GM23338 (cell line): ENCODE data around the gene KIFBP. TPM values are rescaled to one million over a fixed set of nuclear protein-coding genes. Genes with fewer than 3 reads are reported as not detected.

Source experiments
- ATAC-seq: fragments of 200-7000 bp; cut with Tn5 transposase; 3 replicates; pipeline ENCODE4 v1.9.1; 2020
- DNase-seq: peaks from one replicate; pipeline ENCODE4 v3.0.0-alpha.2; 2015; ENCODE audit warnings: low spot score
- H2AFZ ChIP-seq: fragments of 200-600 bp; sonication (generic); 2 replicates; pipeline ENCODE4 v1.8.0; 2016; ENCODE audit warnings: antibody characterized with exemption, mild to moderate bottlenecking, moderate library complexity
- H3F3A ChIP-seq: fragments of 200-600 bp; sonication (generic); replicated peaks from 2 replicates; pipeline ENCODE4 v1.8.0; 2017; ENCODE audit warnings: antibody characterized with exemption, mixed run types, low read depth
- H3K27ac ChIP-seq: fragments of 200-600 bp; sonication (generic); 2 replicates; pipeline ENCODE4 v1.6.1; 2016; ENCODE audit warnings: low read depth
- H3K27me3 ChIP-seq: fragments of 200-600 bp; sonication (generic); 2 replicates; pipeline ENCODE4 v1.8.0; 2016; ENCODE audit warnings: mild to moderate bottlenecking, mixed run types, moderate library complexity; ENCODE audit not compliant: insufficient read depth
- H3K36me3 ChIP-seq: fragments of 200-600 bp; sonication (generic); 2 replicates; pipeline ENCODE4 v1.8.0; 2016; ENCODE audit warnings: mild to moderate bottlenecking; ENCODE audit not compliant: insufficient read depth
- H3K4me1 ChIP-seq: fragments of 200-600 bp; sonication (generic); 2 replicates; pipeline ENCODE4 v1.8.0; 2016; ENCODE audit warnings: mild to moderate bottlenecking, moderate library complexity; ENCODE audit not compliant: insufficient read depth
- H3K4me2 ChIP-seq: fragments of 200-600 bp; sonication (generic); 2 replicates; pipeline ENCODE4 v1.7.1; 2017; ENCODE audit warnings: mixed run types
- H3K4me3 ChIP-seq: fragments of 200-600 bp; sonication (generic); 2 replicates; pipeline ENCODE4 v1.6.1; 2016; ENCODE audit warnings: mixed run types
- H3K79me2 ChIP-seq: fragments of 200-600 bp; sonication (generic); replicated peaks from 2 replicates; pipeline ENCODE4 v1.8.0; 2017; ENCODE audit warnings: mild to moderate bottlenecking; ENCODE audit not compliant: insufficient read depth
- H3K9me2 ChIP-seq: fragments of 200-600 bp; sonication (generic); 2 replicates; pipeline ENCODE4 v1.8.0; 2017; ENCODE audit not compliant: insufficient read depth
- H4K20me1 ChIP-seq: fragments of 200-600 bp; sonication (generic); replicated peaks from 2 replicates; pipeline ENCODE4 v1.8.0; 2017; ENCODE audit warnings: mild to moderate bottlenecking; ENCODE audit not compliant: insufficient read depth
- H3K27ac Mint-ChIP-seq: 2 replicates; pipeline ENCODE4 v1.8.0; 2020; ENCODE audit warnings: inconsistent platforms, mild to moderate bottlenecking, moderate library complexity, mixed read lengths
- H3K27me3 Mint-ChIP-seq: 3 replicates; pipeline ENCODE4 v1.8.0; 2022; ENCODE audit warnings: low read depth, mild to moderate bottlenecking, moderate library complexity, mixed read lengths, inconsistent platforms; ENCODE audit not compliant: insufficient read depth, poor library complexity
- H3K36me3 Mint-ChIP-seq: 3 replicates; pipeline ENCODE4 v1.8.0; 2021; ENCODE audit warnings: low read depth, mild to moderate bottlenecking, inconsistent platforms, moderate library complexity, mixed read lengths
- H3K4me1 Mint-ChIP-seq: 3 replicates; pipeline ENCODE4 v1.8.0; 2020; ENCODE audit warnings: mild to moderate bottlenecking, inconsistent platforms, mixed read lengths
- H3K4me3 Mint-ChIP-seq: 3 replicates; pipeline ENCODE4 v1.8.0; 2021; ENCODE audit warnings: moderate library complexity, mild to moderate bottlenecking, inconsistent platforms, mixed read lengths
- H3K9me3 Mint-ChIP-seq: 3 replicates; pipeline ENCODE4 v1.8.0; 2020; ENCODE audit warnings: moderate library complexity, mild to moderate bottlenecking, inconsistent platforms, mixed read lengths
- CREB1 ChIP-seq: fragments of 250-450 bp; sonication (Bioruptor Pico); IDR thresholded peaks from 2 replicates; pipeline ENCODE4 v1.5.0; 2020; ENCODE audit warnings: low read depth, mild to moderate bottlenecking, moderate library complexity
- EZH2 ChIP-seq: fragments of 200-600 bp; sonication (generic); IDR thresholded peaks from one replicate; pipeline ENCODE4 v1.8.0; 2017; ENCODE audit warnings: antibody characterized with exemption, mild to moderate bottlenecking, low read depth; ENCODE audit not compliant: unreplicated experiment
- EZH2phosphoT487 ChIP-seq: fragments of 200-600 bp; sonication (generic); IDR thresholded peaks from one replicate; pipeline ENCODE4 v1.8.1; 2018; ENCODE audit warnings: antibody characterized with exemption; ENCODE audit not compliant: unreplicated experiment
- JUNB ChIP-seq: IDR thresholded peaks from one replicate; pipeline ENCODE4 v1.6.1; 2016; ENCODE audit warnings: antibody characterized with exemption; ENCODE audit not compliant: unreplicated experiment
- NANOG ChIP-seq: IDR thresholded peaks from 2 replicates; pipeline ENCODE4 v1.6.1; 2016; ENCODE audit warnings: antibody characterized with exemption, borderline replicate concordance
- POLR2AphosphoS5 ChIP-seq: IDR thresholded peaks from 2 replicates; pipeline ENCODE4 v1.6.1; 2016; ENCODE audit warnings: antibody characterized with exemption, low read depth
- STAT1 ChIP-seq: IDR thresholded peaks from one replicate; pipeline ENCODE4 v1.6.1; 2016; ENCODE audit warnings: antibody characterized with exemption; ENCODE audit not compliant: unreplicated experiment
- ZNF114 ChIP-seq: fragments of 250-450 bp; sonication (Bioruptor Pico); IDR thresholded peaks from 2 replicates; pipeline ENCODE4 v1.5.0; 2020; ENCODE audit warnings: mild to moderate bottlenecking, moderate library complexity
- ZNF331 ChIP-seq: fragments of 250-450 bp; sonication (Bioruptor Pico); IDR thresholded peaks from 2 replicates; pipeline ENCODE4 v1.5.0; 2020; ENCODE audit warnings: low read depth, mild to moderate bottlenecking, moderate library complexity
- polyA plus RNA-seq: library from polyadenylated mRNA; unstranded; fragments of >200 nt; fragmentation: Nextera tagmentation; extraction: Ambion mirVana; gene quantifications from 2 replicates; pipeline ENCODE4 v1.2.1, GENCODE V29; 2016
- total RNA-seq: library from RNA; depleted of rRNA; stranded (reverse); fragments of >200 nt; shearing (Covaris generic); gene quantifications from 2 replicates; pipeline ENCODE4 v1.2.3, GENCODE V29; 2014
- TF ChIP-seq, protein P1 (sequence below): IDR thresholded peaks from one replicate; pipeline ENCODE4 v1.6.1; 2018; ENCODE audit warnings: antibody characterized with exemption; ENCODE audit not compliant: unreplicated experiment
- TF ChIP-seq, protein P2 (sequence below): IDR thresholded peaks from 2 replicates; pipeline ENCODE4 v1.6.1; 2016; ENCODE audit warnings: antibody characterized with exemption
- TF ChIP-seq, protein P3 (sequence below): fragments of 250-450 bp; sonication (Bioruptor Pico); IDR thresholded peaks from 2 replicates; pipeline ENCODE4 v1.5.0; 2020; ENCODE audit warnings: mild to moderate bottlenecking, moderate library complexity
- TF ChIP-seq, protein P4 (sequence below), 2 experiments: fragments of 200-600 bp in 1 of 2; sonication (generic) in 1 of 2; conservative IDR thresholded peaks; 2 replicates each; pipeline versions ENCODE4 v1.5.1 to v1.6.1; 2016 to 2017; ENCODE audit warnings: antibody characterized with exemption in 2 of 2, low read depth in 2 of 2, mild to moderate bottlenecking in 2 of 2, moderate library complexity in 1 of 2

The KIFBP gene
- total and polyA plus RNA-seq, 2 experiments from 2014 or later = 24.5 to 39.8 TPM

DNA sequence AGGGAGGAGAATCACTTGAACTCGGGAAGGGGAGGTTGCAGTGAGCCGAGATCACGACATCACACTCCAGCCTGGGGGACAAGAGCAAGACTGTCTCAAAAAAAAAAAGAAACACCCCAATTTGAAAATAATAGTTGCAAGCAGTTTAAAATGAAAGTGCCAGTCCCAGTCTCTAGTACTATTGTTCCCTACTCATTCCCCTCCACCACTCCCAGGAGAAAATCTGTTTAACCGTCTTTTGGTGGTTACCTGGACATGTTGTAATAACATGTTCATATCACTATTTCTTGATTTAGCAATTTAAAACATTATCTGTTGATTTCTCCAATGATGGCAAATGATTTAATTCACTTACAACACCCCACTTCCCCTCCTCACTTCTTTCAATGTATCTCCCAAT is 44.7 kb downstream of the KIFBP start:
- no peak overlapping the region for H3K27ac ChIP-seq
- H3K9me3 Mint-ChIP-seq = peaks cover 32% of the 10 kb centered on the region
- no peaks in the 10 kb centered on the region for H3F3A ChIP-seq
- TF ChIP-seq ZNF331 (no peak), STAT1 (no peak), EZH2phosphoT487 (no peak), CREB1 (CRISPR knock-in tag) (no peak), ZNF114 (no peak), EZH2 (no peak), JUNB (no peak), POLR2AphosphoS5 (no peak), NANOG (no peak)
- TF ChIP-seq, protein P1, sequence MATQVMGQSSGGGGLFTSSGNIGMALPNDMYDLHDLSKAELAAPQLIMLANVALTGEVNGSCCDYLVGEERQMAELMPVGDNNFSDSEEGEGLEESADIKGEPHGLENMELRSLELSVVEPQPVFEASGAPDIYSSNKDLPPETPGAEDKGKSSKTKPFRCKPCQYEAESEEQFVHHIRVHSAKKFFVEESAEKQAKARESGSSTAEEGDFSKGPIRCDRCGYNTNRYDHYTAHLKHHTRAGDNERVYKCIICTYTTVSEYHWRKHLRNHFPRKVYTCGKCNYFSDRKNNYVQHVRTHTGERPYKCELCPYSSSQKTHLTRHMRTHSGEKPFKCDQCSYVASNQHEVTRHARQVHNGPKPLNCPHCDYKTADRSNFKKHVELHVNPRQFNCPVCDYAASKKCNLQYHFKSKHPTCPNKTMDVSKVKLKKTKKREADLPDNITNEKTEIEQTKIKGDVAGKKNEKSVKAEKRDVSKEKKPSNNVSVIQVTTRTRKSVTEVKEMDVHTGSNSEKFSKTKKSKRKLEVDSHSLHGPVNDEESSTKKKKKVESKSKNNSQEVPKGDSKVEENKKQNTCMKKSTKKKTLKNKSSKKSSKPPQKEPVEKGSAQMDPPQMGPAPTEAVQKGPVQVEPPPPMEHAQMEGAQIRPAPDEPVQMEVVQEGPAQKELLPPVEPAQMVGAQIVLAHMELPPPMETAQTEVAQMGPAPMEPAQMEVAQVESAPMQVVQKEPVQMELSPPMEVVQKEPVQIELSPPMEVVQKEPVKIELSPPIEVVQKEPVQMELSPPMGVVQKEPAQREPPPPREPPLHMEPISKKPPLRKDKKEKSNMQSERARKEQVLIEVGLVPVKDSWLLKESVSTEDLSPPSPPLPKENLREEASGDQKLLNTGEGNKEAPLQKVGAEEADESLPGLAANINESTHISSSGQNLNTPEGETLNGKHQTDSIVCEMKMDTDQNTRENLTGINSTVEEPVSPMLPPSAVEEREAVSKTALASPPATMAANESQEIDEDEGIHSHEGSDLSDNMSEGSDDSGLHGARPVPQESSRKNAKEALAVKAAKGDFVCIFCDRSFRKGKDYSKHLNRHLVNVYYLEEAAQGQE = no peak
- TF ChIP-seq, protein P2, sequence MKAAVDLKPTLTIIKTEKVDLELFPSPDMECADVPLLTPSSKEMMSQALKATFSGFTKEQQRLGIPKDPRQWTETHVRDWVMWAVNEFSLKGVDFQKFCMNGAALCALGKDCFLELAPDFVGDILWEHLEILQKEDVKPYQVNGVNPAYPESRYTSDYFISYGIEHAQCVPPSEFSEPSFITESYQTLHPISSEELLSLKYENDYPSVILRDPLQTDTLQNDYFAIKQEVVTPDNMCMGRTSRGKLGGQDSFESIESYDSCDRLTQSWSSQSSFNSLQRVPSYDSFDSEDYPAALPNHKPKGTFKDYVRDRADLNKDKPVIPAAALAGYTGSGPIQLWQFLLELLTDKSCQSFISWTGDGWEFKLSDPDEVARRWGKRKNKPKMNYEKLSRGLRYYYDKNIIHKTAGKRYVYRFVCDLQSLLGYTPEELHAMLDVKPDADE = no peak
- TF ChIP-seq, protein P3, sequence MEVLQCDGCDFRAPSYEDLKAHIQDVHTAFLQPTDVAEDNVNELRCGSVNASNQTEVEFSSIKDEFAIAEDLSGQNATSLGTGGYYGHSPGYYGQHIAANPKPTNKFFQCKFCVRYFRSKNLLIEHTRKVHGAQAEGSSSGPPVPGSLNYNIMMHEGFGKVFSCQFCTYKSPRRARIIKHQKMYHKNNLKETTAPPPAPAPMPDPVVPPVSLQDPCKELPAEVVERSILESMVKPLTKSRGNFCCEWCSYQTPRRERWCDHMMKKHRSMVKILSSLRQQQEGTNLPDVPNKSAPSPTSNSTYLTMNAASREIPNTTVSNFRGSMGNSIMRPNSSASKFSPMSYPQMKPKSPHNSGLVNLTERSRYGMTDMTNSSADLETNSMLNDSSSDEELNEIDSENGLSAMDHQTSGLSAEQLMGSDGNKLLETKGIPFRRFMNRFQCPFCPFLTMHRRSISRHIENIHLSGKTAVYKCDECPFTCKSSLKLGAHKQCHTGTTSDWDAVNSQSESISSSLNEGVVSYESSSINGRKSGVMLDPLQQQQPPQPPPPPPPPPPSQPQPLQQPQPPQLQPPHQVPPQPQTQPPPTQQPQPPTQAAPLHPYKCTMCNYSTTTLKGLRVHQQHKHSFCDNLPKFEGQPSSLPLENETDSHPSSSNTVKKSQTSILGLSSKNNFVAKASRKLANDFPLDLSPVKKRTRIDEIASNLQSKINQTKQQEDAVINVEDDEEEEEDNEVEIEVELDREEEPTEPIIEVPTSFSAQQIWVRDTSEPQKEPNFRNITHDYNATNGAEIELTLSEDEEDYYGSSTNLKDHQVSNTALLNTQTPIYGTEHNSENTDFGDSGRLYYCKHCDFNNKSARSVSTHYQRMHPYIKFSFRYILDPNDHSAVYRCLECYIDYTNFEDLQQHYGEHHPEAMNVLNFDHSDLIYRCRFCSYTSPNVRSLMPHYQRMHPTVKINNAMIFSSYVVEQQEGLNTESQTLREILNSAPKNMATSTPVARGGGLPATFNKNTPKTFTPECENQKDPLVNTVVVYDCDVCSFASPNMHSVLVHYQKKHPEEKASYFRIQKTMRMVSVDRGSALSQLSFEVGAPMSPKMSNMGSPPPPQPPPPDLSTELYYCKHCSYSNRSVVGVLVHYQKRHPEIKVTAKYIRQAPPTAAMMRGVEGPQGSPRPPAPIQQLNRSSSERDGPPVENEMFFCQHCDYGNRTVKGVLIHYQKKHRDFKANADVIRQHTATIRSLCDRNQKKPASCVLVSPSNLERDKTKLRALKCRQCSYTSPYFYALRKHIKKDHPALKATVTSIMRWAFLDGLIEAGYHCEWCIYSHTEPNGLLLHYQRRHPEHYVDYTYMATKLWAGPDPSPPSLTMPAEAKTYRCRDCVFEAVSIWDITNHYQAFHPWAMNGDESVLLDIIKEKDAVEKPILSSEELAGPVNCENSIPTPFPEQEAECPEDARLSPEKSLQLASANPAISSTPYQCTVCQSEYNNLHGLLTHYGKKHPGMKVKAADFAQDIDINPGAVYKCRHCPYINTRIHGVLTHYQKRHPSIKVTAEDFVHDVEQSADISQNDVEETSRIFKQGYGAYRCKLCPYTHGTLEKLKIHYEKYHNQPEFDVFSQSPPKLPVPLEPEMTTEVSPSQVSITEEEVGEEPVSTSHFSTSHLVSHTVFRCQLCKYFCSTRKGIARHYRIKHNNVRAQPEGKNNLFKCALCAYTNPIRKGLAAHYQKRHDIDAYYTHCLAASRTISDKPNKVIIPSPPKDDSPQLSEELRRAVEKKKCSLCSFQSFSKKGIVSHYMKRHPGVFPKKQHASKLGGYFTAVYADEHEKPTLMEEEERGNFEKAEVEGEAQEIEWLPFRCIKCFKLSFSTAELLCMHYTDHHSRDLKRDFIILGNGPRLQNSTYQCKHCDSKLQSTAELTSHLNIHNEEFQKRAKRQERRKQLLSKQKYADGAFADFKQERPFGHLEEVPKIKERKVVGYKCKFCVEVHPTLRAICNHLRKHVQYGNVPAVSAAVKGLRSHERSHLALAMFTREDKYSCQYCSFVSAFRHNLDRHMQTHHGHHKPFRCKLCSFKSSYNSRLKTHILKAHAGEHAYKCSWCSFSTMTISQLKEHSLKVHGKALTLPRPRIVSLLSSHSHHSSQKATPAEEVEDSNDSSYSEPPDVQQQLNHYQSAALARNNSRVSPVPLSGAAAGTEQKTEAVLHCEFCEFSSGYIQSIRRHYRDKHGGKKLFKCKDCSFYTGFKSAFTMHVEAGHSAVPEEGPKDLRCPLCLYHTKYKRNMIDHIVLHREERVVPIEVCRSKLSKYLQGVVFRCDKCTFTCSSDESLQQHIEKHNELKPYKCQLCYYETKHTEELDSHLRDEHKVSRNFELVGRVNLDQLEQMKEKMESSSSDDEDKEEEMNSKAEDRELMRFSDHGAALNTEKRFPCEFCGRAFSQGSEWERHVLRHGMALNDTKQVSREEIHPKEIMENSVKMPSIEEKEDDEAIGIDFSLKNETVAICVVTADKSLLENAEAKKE = no peak
- TF ChIP-seq, protein P4, sequence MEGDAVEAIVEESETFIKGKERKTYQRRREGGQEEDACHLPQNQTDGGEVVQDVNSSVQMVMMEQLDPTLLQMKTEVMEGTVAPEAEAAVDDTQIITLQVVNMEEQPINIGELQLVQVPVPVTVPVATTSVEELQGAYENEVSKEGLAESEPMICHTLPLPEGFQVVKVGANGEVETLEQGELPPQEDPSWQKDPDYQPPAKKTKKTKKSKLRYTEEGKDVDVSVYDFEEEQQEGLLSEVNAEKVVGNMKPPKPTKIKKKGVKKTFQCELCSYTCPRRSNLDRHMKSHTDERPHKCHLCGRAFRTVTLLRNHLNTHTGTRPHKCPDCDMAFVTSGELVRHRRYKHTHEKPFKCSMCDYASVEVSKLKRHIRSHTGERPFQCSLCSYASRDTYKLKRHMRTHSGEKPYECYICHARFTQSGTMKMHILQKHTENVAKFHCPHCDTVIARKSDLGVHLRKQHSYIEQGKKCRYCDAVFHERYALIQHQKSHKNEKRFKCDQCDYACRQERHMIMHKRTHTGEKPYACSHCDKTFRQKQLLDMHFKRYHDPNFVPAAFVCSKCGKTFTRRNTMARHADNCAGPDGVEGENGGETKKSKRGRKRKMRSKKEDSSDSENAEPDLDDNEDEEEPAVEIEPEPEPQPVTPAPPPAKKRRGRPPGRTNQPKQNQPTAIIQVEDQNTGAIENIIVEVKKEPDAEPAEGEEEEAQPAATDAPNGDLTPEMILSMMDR (conservative IDR thresholded peaks at IDR 0.05; ENCODE audit: low read depth in 2 of 2) = no peak
- DNase-seq = no peak
- H3K4me1 Mint-ChIP-seq = no peaks in the 10 kb centered on the region
- H3K4me2 ChIP-seq = no peak overlapping the region
- H3K4me3 Mint-ChIP-seq = no peak overlapping the region
- H3K9me2 ChIP-seq = no peaks in the 10 kb centered on the region
- H3K27ac Mint-ChIP-seq = no peak overlapping the region
- no peaks in the 10 kb centered on the region for H3K36me3 ChIP-seq
- no peaks in the 10 kb centered on the region for H3K79me2 ChIP-seq
- no peaks in the 10 kb centered on the region for H4K20me1 ChIP-seq
- no peaks in the 10 kb centered on the region for H3K4me1 ChIP-seq
- H3K27me3 Mint-ChIP-seq = peaks cover 3% of the 10 kb centered on the region
- no peak overlapping the region for H2AFZ ChIP-seq
- ATAC-seq = no peak
- H3K27me3 ChIP-seq = no peaks in the 10 kb centered on the region
- peaks cover 6% of the 10 kb centered on the region; the same call in 1 of the 3 replicates for H3K36me3 Mint-ChIP-seq
- H3K4me3 ChIP-seq = no peak overlapping the region
